Activated naive CD4-positive, alpha-beta T cell (primary cell): Measurements from ENCODE around the gene ZBTB16.

ENCODE experiments used
- DNase-seq, 4 experiments: peaks; one replicate each; lab custom pipeline; 2025; lab: John Stamatoyannopoulos, UW

The ZBTB16 gene

DNA sequence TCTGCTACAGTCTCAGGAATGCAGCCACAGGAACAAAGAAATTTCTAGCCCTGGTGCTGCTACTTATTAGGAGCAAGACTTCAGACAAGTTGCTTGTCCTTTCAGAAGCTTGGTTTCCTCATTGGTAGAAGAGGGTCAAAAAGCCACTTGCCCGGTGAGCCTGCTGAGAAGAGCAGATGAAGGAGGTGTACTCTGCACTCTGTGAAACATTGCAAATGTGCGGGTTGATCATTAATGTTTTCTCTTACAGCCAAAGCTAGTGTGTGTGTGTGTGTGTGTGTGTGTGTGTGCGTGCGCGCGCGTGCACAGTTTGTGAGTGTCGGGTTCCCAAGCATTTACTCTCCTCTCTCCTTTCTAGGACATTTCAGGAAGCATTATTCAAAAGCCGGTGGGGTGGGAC, 150.4 kb downstream of the ZBTB16 start:
- DNase-seq: no peak

GRCh38 chr11:114211444-114212121, 152.1 kb downstream of the ZBTB16 start:
- DNase-seq: no peak

GRCh38 chr11:114213622-114214021, 154.1 kb downstream of the ZBTB16 start:
- no peak for DNase-seq

DNA sequence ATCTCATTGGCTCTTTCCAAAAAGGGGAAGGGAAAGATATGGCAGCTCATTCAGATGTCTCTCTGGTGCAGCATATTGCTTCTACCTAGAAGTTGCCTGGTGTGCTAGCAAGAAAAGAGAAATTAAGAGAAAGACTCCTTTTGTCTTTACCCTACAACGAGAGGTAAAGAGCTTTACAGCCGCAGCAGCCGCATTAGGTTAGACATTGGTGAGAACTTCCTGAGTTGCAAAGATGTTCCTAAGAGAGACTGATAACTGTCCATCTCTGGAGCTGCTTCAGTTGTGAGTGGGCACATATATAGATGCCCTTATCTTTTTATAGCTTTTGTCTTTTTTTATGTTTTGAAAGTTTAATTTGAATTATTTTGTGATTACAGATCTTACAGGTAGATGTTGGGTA, 155.9 kb downstream of the ZBTB16 start:
- no peak for DNase-seq

DNA sequence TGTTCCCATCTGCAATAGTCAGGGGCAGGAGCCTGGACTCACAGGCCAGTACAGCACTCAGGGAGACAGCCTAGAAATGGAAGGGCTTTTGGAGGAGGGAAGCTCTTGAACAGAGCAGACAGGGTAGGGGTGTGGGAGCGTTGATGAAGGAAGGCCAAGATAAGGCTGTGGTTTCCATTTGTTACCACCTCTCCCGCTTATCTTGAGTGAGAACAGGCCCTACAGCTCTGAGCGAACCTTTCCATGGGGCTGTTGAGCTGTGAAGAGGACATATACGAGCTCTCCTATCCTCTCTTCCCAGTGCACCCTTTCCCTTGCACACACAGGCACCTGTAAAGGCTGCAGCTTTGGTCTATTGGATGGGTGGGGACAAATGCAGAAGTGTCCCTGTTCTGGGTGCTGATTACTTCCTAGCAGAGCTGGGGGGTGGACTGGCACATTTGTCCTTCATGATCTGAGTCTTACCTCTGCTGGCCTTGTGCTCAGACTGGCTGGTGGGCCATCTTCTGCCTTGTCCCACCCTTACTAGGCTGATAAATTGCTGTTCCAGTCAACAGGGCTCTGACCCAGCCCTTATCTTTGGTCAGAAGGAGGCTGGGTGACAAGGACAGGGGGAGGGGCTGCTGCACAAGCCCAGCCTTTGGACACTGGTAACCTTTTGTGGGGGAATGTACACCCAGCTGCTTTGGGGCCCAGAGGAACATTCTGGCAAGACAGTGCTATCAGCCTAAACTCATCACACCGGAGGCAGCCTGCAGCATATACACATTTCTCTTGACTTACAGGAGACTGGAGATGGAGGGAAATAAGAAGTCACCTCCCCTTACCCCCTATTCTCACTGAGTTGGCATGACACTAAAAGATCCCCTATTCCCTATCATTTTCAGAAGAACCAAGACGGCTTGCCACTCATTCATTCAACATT, 156.6 kb downstream of the ZBTB16 start:
- no peak for DNase-seq

- no peak for DNase-seq
Observed at GRCh38 chr11:114216796-114217180, 157.3 kb downstream of the ZBTB16 start.

DNA sequence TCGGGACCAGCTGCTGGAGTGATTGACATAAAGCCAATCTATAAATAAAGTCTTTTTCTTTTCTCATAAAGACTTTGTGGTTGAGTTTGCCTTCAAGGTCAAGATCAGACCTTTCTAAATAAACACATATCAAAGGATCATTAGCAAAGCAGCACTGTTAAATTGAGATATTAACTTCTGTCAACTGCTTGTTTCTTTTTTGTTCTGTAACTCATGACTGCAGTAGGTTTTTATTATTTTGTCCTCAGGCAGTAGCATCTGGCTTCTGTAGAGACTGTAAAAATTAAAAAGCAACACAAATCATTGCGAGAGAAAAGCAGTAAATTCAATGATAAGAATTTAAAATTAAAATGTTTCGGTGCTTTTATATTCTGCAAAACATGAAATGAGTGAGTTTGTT, 159.0 kb downstream of the ZBTB16 start:
- no peak for DNase-seq

DNA sequence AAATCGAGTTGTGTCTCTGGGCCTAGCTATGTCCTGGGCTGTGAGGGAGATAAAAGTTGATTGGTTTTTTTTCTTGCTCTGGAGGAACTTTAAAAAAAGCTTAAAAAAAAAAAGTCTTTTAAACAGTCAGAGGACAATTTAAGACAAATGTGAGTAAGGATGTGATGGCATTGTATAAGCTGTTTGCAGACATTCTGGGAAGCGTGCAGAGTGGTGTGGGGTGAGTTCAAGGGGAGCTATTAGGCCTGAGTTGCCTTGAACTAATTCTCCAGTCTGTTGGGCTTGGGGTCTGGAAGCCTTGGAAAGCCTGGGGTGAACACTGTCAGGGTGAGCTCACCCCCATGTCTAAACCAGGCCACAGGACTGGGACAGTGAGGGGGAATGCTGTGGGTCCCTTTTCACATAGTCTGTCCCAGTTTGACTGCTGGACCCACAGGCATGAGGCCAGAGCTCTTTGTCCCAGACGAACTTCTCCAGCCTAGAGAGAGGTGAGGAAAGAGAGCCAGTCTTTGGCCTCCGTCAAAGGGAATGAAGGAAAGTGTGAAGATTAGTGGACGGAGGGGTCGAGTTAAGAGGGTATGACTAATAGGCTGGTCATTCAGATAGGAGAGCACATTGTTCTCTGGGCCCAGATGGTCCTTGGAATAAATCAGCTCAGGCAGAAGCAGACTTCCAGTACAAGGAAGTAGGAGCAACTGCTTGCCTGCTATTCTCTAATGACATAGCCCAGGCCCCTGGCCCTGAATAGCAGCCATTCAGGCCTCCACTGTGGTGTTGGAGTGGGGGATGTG, 160.2 kb downstream of the ZBTB16 start:
- no peak for DNase-seq

- DNase-seq: no peak
Observed at GRCh38 chr11:114221037-114221436, 161.5 kb downstream of the ZBTB16 start.

GRCh38 chr11:114225661-114226060, 166.2 kb downstream of the ZBTB16 start:
- no peak for DNase-seq

DNA sequence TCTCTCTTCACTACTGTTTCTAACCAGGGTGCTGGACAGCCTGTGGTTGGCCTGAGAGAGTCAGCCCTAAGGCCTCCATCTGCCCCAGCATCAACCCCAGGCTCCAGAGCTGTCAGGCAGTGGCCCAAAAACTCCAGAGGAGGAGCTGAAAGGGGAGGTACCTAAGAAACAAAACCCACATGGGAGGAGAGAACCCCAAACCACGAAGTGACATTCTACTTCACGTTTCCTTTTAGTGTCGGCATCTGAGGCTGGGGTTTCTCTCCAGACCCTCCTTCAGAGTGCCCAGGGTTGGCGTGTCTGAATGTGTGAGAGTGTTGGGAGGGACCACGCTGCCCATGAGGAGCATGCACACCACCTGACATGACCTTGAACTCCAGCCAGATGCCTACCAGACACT, 166.8 kb downstream of the ZBTB16 start:
- DNase-seq: no peak

- no peak for DNase-seq
Observed at GRCh38 chr11:114228435-114229411, 169.2 kb downstream of the ZBTB16 start.

DNA sequence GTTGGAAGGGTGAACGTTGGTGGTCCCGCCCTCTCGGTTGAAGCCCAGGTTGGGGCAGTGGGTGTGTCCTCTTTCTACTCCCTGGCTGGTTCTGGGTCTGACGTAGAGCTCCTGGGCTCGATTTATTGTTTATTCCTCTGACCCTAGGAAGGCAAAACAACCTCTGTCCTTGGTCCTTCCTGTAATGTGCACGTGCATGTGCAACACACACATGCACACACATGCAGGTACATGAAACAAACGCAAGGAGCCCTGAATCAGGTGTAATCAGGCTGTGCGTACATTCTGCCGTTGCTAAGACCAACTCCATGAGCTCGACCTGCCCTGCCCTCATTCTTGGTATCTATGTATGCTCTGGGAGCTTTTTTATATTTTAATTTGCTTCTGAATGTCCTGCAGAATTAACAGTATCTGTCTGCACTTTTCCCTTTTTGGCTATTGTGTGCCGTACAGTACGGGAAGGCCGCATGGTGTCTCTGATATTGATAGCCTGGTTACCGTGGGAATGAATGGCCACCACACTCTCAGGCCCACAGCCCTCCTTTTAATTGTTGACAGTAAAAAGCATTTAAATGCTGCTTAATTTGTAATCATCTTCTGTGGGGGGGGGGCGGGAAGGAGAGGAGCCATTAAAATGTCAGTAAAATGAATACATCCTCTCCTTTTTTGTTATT, 170.7 kb downstream of the ZBTB16 start:
- DNase-seq: no peak

DNA sequence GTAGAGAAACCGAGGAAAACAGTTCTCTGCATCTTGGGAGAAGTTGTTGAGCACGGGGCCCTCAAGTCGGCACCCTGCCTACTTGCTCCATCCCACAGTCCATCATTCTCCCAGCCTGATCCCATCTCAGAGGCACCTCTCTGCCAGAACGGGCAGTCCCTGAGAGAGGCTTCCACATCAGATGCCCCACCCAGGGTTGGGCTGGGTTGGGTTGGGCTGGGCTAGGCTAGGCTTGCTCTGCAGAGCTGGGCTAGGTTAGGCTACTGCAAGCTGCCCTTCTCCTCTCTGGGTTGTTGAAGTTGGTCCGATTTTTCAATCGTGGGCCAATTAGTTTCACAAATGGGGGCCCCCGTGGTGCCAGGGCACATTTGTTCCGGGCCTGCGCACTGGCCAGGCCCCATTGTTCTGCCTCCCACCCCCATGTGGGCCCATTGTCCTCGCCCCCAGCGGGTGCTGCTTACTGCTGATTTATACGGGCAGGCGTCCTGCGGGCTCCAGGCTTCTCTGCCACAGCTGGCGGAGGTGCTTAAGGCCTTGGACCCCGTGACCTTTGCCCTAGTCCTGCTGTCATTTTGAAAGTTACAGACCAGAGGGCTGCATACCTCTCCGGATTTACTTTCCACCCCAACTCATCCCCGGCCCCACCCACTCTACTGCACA, 173.0 kb downstream of the ZBTB16 start:
- no peak for DNase-seq

GRCh38 chr11:114233755-114234154, 174.2 kb downstream of the ZBTB16 start:
- no peak for DNase-seq

- DNase-seq: no peak
Observed at GRCh38 chr11:114236829-114237228, 177.3 kb downstream of the ZBTB16 start.

- no peak for DNase-seq
Observed at GRCh38 chr11:114237321-114238280, 178.1 kb downstream of the ZBTB16 start.

GRCh38 chr11:114239753-114240161, 180.2 kb downstream of the ZBTB16 start:
- no peak for DNase-seq

GRCh38 chr11:114242032-114242431, 182.5 kb downstream of the ZBTB16 start:
- DNase-seq: no peak
